HepG2 (cell line): ENCODE results near the gene ARFGEF2. TPM values are rescaled to one million over a fixed set of nuclear protein-coding genes. Genes with fewer than 3 reads are reported as not detected.

ENCODE experiments used
- FOXO1 ChIP-seq: sonication (generic); formaldehyde crosslinking; IDR thresholded peaks from 2 replicates; pipeline ENCODE4 v1.4.0; 2020; ENCODE audit warnings: missing genetic modification reagents
- NR2C2 ChIP-seq: sonication (generic); formaldehyde crosslinking; IDR thresholded peaks from 2 replicates; pipeline ENCODE4 v1.4.0; 2020; ENCODE audit warnings: missing genetic modification reagents, mild to moderate bottlenecking, moderate library complexity, borderline replicate concordance
- STAT5B ChIP-seq: sonication (generic); formaldehyde crosslinking; IDR thresholded peaks from 2 replicates; pipeline ENCODE4 v1.4.0; 2020; ENCODE audit warnings: missing genetic modification reagents
- ZNF143 ChIP-seq: sonication (generic); formaldehyde crosslinking; IDR thresholded peaks from 2 replicates; pipeline ENCODE4 v1.4.0; 2020; ENCODE audit warnings: missing genetic modification reagents
- ZNF557 ChIP-seq: sonication (generic); formaldehyde crosslinking; IDR thresholded peaks from 2 replicates; pipeline ENCODE4 v1.4.0; 2020; ENCODE audit warnings: missing genetic modification reagents
- ZSCAN25 ChIP-seq: sonication (generic); formaldehyde crosslinking; IDR thresholded peaks from 2 replicates; pipeline ENCODE4 v1.8.0; 2022; ENCODE audit warnings: mild to moderate bottlenecking, missing genetic modification reagents
- polyA plus RNA-seq, 8 experiments: library from polyadenylated mRNA; depleted of rRNA in 3 of 8; stranded (reverse) in 7 of 8; unstranded in 1 of 8; fragments of >200 nt; fragmentation: Illumina TruSeq in 4 of 8; extraction: Trizol in 4 of 8; gene quantifications; 2 replicates each; pipeline versions ENCODE4 v1.2.1 to v1.2.3, GENCODE V29; 2011 to 2016; ENCODE audit warnings: low read depth in 4 of 8, missing spikeins in 1 of 8, mixed read lengths in 1 of 8; ENCODE audit not compliant: insufficient read depth in 1 of 8
- total RNA-seq, 5 experiments: library from RNA; depleted of rRNA; stranded (reverse); fragments of >200 nt; fragmentation: Illumina TruSeq; extraction: Trizol; gene quantifications; 2 replicates each; pipeline ENCODE4 v1.2.3, GENCODE V29; 2016; ENCODE audit warnings: low read depth in 1 of 5
- TF ChIP-seq, protein P1 (sequence below): sonication (generic); formaldehyde crosslinking; conservative IDR thresholded peaks from 2 replicates; pipeline ENCODE4 v1.4.0; 2020; ENCODE audit warnings: mild to moderate bottlenecking, missing genetic modification reagents, moderate library complexity
- TF ChIP-seq, protein P2 (sequence below): sonication (generic); formaldehyde crosslinking; IDR thresholded peaks from 2 replicates; pipeline ENCODE4 v1.4.0; 2020; ENCODE audit warnings: mild to moderate bottlenecking, missing genetic modification reagents
- TF ChIP-seq, protein P3 (sequence below): sonication (generic); formaldehyde crosslinking; IDR thresholded peaks from 2 replicates; pipeline ENCODE4 v1.4.0; 2020; ENCODE audit warnings: missing genetic modification reagents
- TF ChIP-seq, protein P4 (sequence below): IDR thresholded peaks from 2 replicates; pipeline ENCODE4 v1.6.1; 2016; ENCODE audit warnings: missing compliant biosample characterization, missing genetic modification reagents, borderline replicate concordance
- TF ChIP-seq, protein P5 (sequence below): sonication (generic); formaldehyde crosslinking; IDR thresholded peaks from 2 replicates; pipeline ENCODE4 v1.4.0; 2020; ENCODE audit warnings: mild to moderate bottlenecking, low read depth, missing genetic modification reagents
- TF ChIP-seq, protein P6 (sequence below): sonication (generic); formaldehyde crosslinking; conservative IDR thresholded peaks from 2 replicates; pipeline ENCODE4 v1.4.0; 2020; ENCODE audit warnings: missing genetic modification reagents

The ARFGEF2 gene
- total and polyA plus RNA-seq, 2 of the 13 experiments (the other 11 are each of a cell fraction or from before 2014, with no cell fraction given), result 44.0 to 60.8 TPM

DNA sequence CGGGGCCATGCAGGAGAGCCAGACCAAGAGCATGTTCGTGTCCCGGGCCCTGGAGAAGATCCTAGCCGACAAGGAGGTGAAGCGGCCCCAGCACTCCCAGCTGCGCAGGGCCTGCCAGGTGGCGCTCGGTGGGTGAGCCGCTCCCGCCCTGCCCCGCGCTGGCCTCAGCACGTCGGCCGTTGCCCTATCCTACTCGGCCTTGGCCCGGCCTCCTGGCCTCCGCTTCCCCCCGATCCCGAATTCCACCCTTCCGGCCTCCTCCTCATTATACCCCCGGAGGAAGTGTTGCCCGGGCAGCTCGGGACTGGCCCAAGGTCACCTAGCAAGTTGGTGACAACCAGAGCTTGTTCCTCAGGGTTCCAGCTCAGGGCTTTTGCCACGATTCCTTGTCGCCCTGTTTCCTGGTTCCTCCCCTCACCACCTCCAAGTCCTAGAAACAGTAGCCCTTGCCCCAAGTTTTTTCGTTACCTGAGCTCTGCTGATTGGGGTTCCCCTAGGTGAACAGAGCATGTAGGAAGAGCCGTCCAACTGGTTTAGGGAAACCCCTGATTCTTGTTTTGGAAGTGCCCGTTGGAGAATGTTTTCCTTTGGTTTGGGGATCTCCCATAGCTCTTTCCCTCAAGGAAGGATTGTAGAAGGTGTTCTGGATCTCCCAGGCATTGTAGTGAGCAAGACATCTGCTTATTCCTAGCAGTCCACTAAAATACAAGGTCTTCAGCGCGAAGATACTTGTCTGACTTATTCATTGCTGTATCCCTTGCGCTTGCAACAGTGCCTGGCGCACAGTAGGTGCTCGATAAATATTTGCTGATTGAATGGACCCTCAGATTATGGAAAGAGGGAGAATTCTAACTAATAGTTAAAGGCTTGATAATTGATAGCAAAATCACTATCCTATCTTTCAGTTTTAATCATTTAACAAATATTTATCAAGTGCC, 641 bp downstream of the ARFGEF2 start (continued):
- TF ChIP-seq, protein P1, sequence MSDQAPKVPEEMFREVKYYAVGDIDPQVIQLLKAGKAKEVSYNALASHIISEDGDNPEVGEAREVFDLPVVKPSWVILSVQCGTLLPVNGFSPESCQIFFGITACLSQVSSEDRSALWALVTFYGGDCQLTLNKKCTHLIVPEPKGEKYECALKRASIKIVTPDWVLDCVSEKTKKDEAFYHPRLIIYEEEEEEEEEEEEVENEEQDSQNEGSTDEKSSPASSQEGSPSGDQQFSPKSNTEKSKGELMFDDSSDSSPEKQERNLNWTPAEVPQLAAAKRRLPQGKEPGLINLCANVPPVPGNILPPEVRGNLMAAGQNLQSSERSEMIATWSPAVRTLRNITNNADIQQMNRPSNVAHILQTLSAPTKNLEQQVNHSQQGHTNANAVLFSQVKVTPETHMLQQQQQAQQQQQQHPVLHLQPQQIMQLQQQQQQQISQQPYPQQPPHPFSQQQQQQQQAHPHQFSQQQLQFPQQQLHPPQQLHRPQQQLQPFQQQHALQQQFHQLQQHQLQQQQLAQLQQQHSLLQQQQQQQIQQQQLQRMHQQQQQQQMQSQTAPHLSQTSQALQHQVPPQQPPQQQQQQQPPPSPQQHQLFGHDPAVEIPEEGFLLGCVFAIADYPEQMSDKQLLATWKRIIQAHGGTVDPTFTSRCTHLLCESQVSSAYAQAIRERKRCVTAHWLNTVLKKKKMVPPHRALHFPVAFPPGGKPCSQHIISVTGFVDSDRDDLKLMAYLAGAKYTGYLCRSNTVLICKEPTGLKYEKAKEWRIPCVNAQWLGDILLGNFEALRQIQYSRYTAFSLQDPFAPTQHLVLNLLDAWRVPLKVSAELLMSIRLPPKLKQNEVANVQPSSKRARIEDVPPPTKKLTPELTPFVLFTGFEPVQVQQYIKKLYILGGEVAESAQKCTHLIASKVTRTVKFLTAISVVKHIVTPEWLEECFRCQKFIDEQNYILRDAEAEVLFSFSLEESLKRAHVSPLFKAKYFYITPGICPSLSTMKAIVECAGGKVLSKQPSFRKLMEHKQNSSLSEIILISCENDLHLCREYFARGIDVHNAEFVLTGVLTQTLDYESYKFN (CRISPR knock-in tag), result 0 out of 2 replicates have a peak, but pooled peaks have one; percentile 28
- TF ChIP-seq ZSCAN25 (peak; percentile 24), STAT5B (CRISPR knock-in tag) (0 out of 2 replicates have a peak, but pooled peaks have one; percentile 58), FOXO1 (CRISPR knock-in tag) (peak; percentile 8), NR2C2 (peak; percentile 90), ZNF143 (peak; percentile 83), ZNF557 (CRISPR knock-in tag) (0 out of 2 replicates have a peak, but pooled peaks have one; percentile 57)
- TF ChIP-seq, protein P2, sequence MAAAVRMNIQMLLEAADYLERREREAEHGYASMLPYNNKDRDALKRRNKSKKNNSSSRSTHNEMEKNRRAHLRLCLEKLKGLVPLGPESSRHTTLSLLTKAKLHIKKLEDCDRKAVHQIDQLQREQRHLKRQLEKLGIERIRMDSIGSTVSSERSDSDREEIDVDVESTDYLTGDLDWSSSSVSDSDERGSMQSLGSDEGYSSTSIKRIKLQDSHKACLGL (CRISPR knock-in tag), result peak; percentile 59; the same call in 1 of the 2 replicates
- TF ChIP-seq, protein P3, sequence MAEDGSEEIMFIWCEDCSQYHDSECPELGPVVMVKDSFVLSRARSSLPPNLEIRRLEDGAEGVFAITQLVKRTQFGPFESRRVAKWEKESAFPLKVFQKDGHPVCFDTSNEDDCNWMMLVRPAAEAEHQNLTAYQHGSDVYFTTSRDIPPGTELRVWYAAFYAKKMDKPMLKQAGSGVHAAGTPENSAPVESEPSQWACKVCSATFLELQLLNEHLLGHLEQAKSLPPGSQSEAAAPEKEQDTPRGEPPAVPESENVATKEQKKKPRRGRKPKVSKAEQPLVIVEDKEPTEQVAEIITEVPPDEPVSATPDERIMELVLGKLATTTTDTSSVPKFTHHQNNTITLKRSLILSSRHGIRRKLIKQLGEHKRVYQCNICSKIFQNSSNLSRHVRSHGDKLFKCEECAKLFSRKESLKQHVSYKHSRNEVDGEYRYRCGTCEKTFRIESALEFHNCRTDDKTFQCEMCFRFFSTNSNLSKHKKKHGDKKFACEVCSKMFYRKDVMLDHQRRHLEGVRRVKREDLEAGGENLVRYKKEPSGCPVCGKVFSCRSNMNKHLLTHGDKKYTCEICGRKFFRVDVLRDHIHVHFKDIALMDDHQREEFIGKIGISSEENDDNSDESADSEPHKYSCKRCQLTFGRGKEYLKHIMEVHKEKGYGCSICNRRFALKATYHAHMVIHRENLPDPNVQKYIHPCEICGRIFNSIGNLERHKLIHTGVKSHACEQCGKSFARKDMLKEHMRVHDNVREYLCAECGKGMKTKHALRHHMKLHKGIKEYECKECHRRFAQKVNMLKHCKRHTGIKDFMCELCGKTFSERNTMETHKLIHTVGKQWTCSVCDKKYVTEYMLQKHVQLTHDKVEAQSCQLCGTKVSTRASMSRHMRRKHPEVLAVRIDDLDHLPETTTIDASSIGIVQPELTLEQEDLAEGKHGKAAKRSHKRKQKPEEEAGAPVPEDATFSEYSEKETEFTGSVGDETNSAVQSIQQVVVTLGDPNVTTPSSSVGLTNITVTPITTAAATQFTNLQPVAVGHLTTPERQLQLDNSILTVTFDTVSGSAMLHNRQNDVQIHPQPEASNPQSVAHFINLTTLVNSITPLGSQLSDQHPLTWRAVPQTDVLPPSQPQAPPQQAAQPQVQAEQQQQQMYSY (CRISPR knock-in tag), result peak; percentile 73
- TF ChIP-seq, protein P4, sequence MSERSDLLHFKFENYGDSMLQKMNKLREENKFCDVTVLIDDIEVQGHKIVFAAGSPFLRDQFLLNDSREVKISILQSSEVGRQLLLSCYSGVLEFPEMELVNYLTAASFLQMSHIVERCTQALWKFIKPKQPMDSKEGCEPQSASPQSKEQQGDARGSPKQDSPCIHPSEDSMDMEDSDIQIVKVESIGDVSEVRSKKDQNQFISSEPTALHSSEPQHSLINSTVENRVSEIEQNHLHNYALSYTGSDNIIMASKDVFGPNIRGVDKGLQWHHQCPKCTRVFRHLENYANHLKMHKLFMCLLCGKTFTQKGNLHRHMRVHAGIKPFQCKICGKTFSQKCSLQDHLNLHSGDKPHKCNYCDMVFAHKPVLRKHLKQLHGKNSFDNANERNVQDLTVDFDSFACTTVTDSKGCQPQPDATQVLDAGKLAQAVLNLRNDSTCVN, result peak; percentile 40
- TF ChIP-seq, protein P5, sequence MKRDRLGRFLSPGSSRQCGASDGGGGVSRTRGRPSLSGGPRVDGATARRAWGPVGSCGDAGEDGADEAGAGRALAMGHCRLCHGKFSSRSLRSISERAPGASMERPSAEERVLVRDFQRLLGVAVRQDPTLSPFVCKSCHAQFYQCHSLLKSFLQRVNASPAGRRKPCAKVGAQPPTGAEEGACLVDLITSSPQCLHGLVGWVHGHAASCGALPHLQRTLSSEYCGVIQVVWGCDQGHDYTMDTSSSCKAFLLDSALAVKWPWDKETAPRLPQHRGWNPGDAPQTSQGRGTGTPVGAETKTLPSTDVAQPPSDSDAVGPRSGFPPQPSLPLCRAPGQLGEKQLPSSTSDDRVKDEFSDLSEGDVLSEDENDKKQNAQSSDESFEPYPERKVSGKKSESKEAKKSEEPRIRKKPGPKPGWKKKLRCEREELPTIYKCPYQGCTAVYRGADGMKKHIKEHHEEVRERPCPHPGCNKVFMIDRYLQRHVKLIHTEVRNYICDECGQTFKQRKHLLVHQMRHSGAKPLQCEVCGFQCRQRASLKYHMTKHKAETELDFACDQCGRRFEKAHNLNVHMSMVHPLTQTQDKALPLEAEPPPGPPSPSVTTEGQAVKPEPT (CRISPR knock-in tag), result peak; percentile 94; the same call in 1 of the 2 replicates
- TF ChIP-seq, protein P6, sequence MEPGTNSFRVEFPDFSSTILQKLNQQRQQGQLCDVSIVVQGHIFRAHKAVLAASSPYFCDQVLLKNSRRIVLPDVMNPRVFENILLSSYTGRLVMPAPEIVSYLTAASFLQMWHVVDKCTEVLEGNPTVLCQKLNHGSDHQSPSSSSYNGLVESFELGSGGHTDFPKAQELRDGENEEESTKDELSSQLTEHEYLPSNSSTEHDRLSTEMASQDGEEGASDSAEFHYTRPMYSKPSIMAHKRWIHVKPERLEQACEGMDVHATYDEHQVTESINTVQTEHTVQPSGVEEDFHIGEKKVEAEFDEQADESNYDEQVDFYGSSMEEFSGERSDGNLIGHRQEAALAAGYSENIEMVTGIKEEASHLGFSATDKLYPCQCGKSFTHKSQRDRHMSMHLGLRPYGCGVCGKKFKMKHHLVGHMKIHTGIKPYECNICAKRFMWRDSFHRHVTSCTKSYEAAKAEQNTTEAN, result peak; percentile 55
